SK-N-SH treated with all-trans-retinoic acid at 6 μM for 48 hours (cell line): Measurements from ENCODE around the gene BSN.

ENCODE experiments used
- ZFP30 ChIP-seq: fragments of 450-650 bp; formaldehyde crosslinking; IDR thresholded peaks from 2 replicates; pipeline ENCODE4 v1.5.0; 2022; ENCODE audit warnings: mild to moderate bottlenecking, moderate library complexity
- TF ChIP-seq, protein P1 (sequence below): fragments of 250-450 bp; sonication (Bioruptor Pico); IDR thresholded peaks from 2 replicates; pipeline ENCODE4 v1.8.0; 2020; ENCODE audit warnings: mild to moderate bottlenecking, moderate library complexity, borderline replicate concordance
- TF ChIP-seq, protein P2 (sequence below): fragments of 250-450 bp; sonication (Bioruptor Pico); IDR thresholded peaks from 2 replicates; pipeline ENCODE4 v1.8.0; 2021; ENCODE audit warnings: low read depth, mild to moderate bottlenecking, moderate library complexity, borderline replicate concordance

DNA sequence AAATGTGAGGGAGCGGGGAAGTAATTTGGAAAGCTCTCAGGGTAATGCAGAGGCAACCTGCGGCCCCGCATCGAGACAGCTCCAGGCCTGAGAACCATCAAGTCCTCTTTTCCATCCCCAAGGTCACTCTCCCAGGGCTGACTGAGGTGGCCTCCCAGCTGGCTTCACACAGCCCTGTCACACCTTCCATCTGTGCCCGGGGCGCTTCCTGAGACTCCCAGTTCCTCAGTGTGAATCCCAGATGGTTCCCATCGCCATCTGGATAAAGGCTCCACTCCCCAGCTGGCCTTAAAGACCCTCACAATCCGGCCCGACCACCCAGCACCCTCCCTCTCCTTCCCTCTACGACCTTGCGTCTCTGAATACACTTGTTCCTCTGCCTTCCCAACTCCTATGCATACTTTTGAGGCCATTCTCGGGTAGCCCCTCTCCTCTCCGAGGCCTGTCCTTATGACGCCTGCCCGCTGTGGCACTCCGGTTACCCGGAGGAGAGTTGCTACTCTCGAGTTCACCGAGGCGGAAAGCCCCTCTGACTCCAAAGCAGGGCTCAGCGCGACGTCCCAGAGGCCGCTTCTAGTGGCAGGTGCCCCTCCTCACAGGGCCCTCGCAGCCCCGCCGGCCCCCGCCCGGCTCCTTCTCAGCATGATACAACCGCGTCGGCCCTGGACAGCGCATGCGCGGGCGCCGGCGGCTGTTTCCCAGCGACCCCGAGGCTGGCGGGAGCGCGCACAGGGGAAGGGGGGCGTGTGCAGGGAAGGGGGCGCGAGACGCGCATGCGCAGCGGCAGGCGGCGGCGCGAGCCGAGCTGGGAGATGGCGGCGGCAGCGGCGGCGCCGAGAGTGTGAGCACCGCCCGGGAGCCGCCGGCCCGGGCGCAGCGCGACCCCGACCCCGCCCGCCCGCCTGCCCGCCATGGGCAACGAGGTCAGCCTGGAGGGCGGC is at the start of gene BSN:
- TF ChIP-seq, protein P1, sequence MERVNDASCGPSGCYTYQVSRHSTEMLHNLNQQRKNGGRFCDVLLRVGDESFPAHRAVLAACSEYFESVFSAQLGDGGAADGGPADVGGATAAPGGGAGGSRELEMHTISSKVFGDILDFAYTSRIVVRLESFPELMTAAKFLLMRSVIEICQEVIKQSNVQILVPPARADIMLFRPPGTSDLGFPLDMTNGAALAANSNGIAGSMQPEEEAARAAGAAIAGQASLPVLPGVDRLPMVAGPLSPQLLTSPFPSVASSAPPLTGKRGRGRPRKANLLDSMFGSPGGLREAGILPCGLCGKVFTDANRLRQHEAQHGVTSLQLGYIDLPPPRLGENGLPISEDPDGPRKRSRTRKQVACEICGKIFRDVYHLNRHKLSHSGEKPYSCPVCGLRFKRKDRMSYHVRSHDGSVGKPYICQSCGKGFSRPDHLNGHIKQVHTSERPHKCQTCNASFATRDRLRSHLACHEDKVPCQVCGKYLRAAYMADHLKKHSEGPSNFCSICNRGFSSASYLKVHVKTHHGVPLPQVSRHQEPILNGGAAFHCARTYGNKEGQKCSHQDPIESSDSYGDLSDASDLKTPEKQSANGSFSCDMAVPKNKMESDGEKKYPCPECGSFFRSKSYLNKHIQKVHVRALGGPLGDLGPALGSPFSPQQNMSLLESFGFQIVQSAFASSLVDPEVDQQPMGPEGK (CRISPR knock-in tag) = no peak
- no peak for TF ChIP-seq ZFP30
- TF ChIP-seq, protein P2, sequence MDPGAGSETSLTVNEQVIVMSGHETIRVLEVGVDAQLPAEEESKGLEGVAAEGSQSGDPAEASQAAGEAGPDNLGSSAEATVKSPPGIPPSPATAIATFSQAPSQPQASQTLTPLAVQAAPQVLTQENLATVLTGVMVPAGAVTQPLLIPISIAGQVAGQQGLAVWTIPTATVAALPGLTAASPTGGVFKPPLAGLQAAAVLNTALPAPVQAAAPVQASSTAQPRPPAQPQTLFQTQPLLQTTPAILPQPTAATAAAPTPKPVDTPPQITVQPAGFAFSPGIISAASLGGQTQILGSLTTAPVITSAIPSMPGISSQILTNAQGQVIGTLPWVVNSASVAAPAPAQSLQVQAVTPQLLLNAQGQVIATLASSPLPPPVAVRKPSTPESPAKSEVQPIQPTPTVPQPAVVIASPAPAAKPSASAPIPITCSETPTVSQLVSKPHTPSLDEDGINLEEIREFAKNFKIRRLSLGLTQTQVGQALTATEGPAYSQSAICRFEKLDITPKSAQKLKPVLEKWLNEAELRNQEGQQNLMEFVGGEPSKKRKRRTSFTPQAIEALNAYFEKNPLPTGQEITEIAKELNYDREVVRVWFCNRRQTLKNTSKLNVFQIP = no peak
